AG04450 (cell line): ENCODE measurements around the gene ANXA2R. TPM values are rescaled to one million over a fixed set of nuclear protein-coding genes. Genes with fewer than 3 reads are reported as not detected.
"Not testable (repeated sequence)": the region's sequence is repeated elsewhere in the genome, so short reads cannot be mapped to it uniquely, and the experiment has no call there.

Experiments
- CTCF ChIA-PET: fragments of 300-600, 350-600 bp; formaldehyde crosslinking; extraction: SDS; loops from one replicate; lab custom pipeline; 2022; ENCODE audit warnings: antibody characterized with exemption, inconsistent platforms; lab: Charles Lee
- POLR2A ChIA-PET: fragments of 350-600 bp; formaldehyde crosslinking; extraction: SDS; loops from one replicate; lab custom pipeline; 2021; ENCODE audit warnings: antibody characterized with exemption, inconsistent platforms; lab: Yijun Ruan, JAX
- DNase-seq: peaks from one replicate; pipeline ENCODE4 v3.0.0-alpha.2; 2011; ENCODE audit warnings: low read depth, low spot score
- H3K27ac ChIP-seq: one replicate; pipeline ENCODE4 v1.5.1; 2012; ENCODE audit warnings: low read depth, low read length, control low read depth
- H3K27me3 ChIP-seq: one replicate; pipeline ENCODE4 v1.6.0; 2012; ENCODE audit warnings: low read length; ENCODE audit not compliant: control insufficient read depth, insufficient read depth
- H3K4me3 ChIP-seq: 2 replicates; pipeline ENCODE4 v1.5.1; 2011; ENCODE audit warnings: mild to moderate bottlenecking, low read depth, low read length, control low read depth
- H3K9me3 ChIP-seq: 2 replicates; pipeline ENCODE4 v1.5.1; 2012; ENCODE audit warnings: low read length; ENCODE audit not compliant: control insufficient read depth, insufficient read depth
- polyA plus RNA-seq: library from polyadenylated mRNA; depleted of rRNA; stranded (reverse); fragments of >200 nt; gene quantifications from 2 replicates; pipeline ENCODE4 v1.2.3, GENCODE V29; 2011
- TF ChIP-seq, protein P1 (sequence below): IDR thresholded peaks from 2 replicates; pipeline ENCODE4 v1.5.1; 2011; ENCODE audit warnings: low read depth, low read length, control low read depth, inconsistent platforms

ANXA2R gene
- polyA plus RNA-seq, 1 experiment, result 3.7 TPM

DNA sequence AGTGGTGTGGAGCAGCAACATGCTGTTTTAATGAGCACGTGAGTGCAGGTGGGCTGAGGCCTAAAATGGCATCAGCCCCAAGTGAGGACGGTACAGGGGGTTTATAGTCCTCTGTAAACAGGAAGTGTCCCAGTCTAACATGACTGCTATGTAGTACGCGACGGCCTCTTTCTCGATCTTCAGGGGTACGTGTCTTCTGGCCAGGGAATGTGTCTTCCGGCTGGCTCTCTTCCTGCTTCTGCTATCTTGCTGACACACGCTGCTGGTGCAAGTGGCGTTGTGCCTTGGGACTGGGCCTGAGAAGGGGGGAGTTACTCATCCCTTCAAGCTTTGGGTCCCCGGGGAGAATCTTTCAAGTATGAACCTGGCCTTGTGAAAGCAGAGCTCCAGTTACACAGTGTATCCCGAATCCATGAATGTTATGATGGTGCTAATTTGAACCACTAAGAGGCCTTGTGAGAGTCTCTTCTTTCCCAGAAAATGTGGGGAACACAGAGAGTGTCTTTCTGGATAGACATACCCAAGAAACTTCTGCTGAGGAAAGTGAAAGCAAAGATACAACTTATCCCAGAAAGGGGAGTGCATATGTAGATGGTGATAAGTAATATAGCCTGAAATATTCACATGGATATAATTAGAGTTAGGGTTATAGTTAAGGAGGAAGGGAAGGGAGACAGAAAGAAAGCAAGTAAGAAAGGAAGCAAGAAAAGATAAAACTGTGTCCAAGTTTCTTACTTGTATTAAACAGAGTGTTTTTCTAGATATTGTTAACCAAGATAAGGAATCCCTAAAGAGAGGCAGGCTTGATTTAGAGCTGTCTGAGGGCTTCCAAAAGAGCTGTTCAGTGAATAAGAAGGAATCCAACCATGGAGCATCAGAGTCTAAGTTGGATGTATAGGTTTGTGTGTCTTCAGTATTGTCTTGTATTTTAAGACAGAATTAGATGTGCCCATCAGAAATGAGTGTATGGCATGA, 35.5 kb upstream of the ANXA2R start:
- no peak overlapping the region for H3K4me3 ChIP-seq
- no peak for DNase-seq

DNA sequence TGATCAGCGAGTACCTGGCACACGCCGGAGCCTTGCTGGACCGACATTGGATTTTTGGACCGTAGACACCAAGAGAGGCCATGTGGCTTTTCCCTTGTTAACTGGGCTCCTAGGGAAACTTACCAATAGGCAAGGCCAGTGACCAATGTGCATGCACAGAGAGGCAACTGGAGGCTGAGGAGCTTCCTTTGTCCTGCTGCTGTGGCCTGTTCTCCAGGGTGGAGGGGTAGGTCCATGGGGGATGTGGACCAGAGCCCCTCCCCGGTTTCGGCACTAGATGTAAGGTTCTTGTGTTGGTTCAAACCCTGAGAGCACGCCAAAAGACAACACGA, 34.8 kb upstream of the ANXA2R start:
- DNase-seq, result no peak
- CTCF ChIA-PET, result interaction anchor here (0.5 kb wide), 1 partner anchor 50 kb away, joined by 3 read pairs; no protein-coding TSS in a partner anchor
- Histone ChIP-seq H3K27ac (peak overlapping the region; percentile 11), H3K27me3 (no peaks in the 10 kb centered on the region), H3K9me3 (no peaks in the 10 kb centered on the region; the same call in 1 of the 2 replicates), H3K4me3 (no peak overlapping the region)
- TF ChIP-seq, protein P1, sequence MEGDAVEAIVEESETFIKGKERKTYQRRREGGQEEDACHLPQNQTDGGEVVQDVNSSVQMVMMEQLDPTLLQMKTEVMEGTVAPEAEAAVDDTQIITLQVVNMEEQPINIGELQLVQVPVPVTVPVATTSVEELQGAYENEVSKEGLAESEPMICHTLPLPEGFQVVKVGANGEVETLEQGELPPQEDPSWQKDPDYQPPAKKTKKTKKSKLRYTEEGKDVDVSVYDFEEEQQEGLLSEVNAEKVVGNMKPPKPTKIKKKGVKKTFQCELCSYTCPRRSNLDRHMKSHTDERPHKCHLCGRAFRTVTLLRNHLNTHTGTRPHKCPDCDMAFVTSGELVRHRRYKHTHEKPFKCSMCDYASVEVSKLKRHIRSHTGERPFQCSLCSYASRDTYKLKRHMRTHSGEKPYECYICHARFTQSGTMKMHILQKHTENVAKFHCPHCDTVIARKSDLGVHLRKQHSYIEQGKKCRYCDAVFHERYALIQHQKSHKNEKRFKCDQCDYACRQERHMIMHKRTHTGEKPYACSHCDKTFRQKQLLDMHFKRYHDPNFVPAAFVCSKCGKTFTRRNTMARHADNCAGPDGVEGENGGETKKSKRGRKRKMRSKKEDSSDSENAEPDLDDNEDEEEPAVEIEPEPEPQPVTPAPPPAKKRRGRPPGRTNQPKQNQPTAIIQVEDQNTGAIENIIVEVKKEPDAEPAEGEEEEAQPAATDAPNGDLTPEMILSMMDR, result no peak
- POLR2A ChIA-PET, result no interaction called here

More for the DNA sequence above, 35.5 kb upstream of the ANXA2R start:
- ChIA-PET POLR2A (no interaction called here), CTCF (interaction anchor here (0.7 kb wide), 1 partner anchor 30 kb away, joined by 4 read pairs; no protein-coding TSS in a partner anchor)
- TF ChIP-seq, protein P1, result no peak
- Histone ChIP-seq H3K27me3 (no peaks in the 10 kb centered on the region), H3K27ac (peak overlapping the region; percentile 11), H3K9me3 (no peaks in the 10 kb centered on the region; the same call in 1 of the 2 replicates)

DNA sequence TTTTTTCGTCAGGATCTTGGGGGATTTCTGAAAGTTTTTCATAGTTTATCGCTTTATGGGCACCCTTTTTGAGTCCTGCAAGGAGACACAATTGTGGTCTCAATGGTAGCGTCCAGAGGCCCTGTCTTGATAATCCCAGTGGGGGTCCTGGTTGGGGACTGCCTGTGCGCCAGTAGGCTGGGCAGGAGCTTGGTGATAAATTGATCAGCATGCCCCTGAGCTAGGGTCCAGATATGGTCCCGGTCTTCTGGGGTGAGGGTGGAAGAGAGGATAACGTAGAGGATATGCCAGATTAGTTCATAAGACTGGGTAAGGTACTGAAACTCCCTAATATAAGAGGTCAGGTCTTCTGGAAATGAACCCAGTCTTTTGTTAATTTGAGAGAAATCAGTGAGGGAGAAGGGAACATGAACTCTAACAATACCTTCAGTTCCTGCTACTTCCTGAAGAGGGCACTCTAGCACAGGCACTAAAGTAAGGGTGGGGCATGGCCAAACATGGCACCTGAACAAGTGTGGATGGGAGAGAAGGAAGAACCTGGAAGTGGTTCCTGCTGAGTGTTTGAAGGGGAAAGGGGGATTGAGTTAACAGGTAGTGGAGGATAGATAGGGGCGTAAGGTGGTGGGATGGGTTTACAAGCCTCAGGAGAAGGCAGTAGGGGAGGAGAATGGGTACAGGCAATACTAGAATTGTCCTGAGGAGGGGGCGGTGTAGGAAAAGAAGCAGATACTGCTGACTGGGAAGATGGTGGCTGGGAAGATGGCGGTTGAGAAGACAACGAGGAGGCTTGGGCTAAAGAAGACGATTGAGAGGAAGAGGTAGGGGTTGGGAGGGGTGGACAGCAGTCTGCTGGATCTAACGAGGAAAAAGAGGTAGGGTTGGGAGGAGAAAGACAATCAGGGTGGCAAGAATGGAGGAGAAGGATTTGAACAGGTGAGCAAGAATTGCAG, 33.8 kb upstream of the ANXA2R start:
- Histone ChIP-seq H3K9me3 (no peaks in the 10 kb centered on the region; the same call in 1 of the 2 replicates), H3K27ac (no peak overlapping the region), H3K27me3 (no peaks in the 10 kb centered on the region), H3K4me3 (no peak overlapping the region)
- TF ChIP-seq, protein P1, result peak; percentile 53
- POLR2A ChIA-PET, result no interaction called here
- CTCF ChIA-PET, result interaction anchor here (0.5 to 1.2 kb wide), 3 partner anchors 124 to 411 kb away, joined by 3 read pairs; no protein-coding TSS in a partner anchor
- no peak for DNase-seq

DNA sequence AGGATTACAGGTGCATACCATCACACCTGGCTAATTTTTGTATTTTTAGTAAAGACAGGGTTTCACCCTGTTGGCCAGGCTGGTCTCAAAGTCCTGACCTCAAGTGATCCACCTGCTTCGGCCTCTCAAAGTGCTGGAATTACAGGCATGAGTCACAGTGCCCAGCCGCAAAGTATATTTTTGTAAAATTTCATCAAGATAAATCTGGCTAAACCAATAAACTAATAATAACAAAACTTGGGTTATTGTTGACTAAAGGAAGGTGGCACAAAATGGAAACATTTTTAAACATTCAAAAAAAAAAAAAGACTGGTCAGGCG, 29.2 kb upstream of the ANXA2R start:
- CTCF ChIA-PET, result interaction anchor here (0.7 to 2.4 kb wide), 5 partner anchors 36 to 161 kb away, joined by 3 to 10 read pairs (median 4); no protein-coding TSS in a partner anchor
- peak overlapping the region; percentile 92 for H3K4me3 ChIP-seq
- POLR2A ChIA-PET, result interaction anchor here (0.6 kb wide), 1 partner anchor 446 kb away, joined by 3 read pairs; no protein-coding TSS in a partner anchor
- H3K9me3 ChIP-seq, H3K27ac ChIP-seq, H3K27me3 ChIP-seq, DNase-seq: not testable (repeated sequence)

DNA sequence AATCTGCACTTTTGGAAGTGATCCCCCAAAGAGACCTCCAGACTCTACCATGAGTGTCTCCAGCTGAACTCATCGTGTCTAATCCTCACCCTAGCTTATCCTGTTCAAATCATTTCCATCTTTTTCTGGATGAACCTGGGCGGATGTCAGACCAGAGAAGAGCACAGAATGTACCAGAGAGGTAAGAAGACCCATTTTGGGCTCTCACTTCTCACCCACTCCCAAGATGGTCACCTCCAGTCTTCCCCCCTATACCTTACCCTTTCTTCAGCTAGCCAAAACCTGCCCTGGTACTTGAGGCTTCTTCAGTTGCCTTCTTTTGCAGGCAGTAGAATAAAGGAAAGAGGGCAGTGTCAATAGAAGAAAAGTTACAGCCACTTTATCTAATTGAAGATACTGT, 27.9 kb upstream of the ANXA2R start:
- Histone ChIP-seq H3K9me3 (no peaks in the 10 kb centered on the region), H3K27me3 (no peaks in the 10 kb centered on the region), H3K27ac (peak overlapping the region; percentile 96), H3K4me3 (peak overlapping the region; percentile 92)
- DNase-seq, result no peak
- ChIA-PET CTCF (interaction anchor here (1.1 to 2.4 kb wide), 3 partner anchors 25 to 159 kb away, joined by 4 to 10 read pairs (median 6); no protein-coding TSS in a partner anchor), POLR2A (interaction anchor here (1.0 kb wide), 1 partner anchor 29 kb away, joined by 3 read pairs; no protein-coding TSS in a partner anchor)
- TF ChIP-seq, protein P1, result no peak
